ENCODE results near the gene CTNS.

Gene CTNS

DNA sequence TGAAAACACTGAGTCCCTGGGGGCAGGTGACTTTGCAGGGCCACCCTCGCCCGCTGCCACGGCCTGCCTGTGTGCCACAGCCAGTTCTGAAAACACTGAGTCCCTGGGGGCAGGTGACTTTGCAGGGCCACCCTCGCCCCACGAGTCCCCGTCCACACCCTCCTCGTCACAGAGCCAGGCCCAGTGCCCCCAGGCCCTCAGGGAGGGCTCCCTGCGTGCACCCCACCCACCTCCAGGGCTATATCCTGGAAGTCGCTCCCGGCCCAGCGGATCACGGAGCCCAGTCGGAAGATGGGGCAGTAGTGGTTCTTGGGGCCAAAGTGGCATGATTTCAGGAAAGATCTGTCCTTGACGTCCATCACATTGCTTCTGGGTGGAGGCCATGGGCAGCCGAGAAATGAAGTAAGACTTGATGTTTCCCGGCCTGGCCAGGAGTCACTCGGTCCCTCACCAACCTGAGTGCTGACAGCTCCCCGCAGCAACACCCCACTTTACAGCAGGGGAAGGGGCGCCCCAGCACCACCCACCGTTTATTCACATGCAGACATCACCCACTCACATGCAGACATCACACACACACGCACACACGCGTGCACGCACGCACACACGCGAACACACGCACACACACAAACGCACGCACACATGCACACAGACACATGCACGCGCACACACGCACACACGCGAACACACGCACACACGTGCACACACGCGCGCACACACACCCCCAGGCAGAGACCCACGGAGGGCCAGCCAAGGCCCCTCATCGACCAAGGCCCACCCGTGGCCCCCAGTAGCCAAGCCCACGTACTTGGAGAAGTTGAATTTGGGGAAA is 52.9 kb downstream of the CTNS start:
- CTCF ChIA-PET, result interaction anchor here (0.7 kb wide), 1 partner anchor 145 kb away, joined by 4 read pairs; no protein-coding TSS in a partner anchor
- no peak overlapping the region for H3K4me3 ChIP-seq (ENCODE audit: low read depth, low read length)
- H3K36me3 ChIP-seq (ENCODE audit: control insufficient read depth in 2 of 2, insufficient read depth in 1 of 2, low read length in 2 of 2), result no peaks in the 10 kb centered on the region; a peak in 1 of 3 replicates
- POLR2A ChIA-PET, result no interaction called here
- TF ChIP-seq ZBTB10 (tag by site-specific recombination; IDR thresholded peaks at IDR 0.05), result 0 out of 2 replicates have a peak, but pooled peaks have one; percentile 34
- TF ChIP-seq ZSCAN4 (tag by site-specific recombination; IDR thresholded peaks at IDR 0.05), result peak; percentile 75
- no peak for TF ChIP-seq ZNF580 (tag by site-specific recombination; IDR thresholded peaks at IDR 0.05)
- H3K27ac ChIP-seq (ENCODE audit: extremely low read depth, low read depth, low read length), result no peak overlapping the region
- H3K4me1 ChIP-seq (ENCODE audit: control insufficient read depth, insufficient read depth, low read length), result no peaks in the 10 kb centered on the region; the same call in 1 of the 2 replicates
- no peaks in the 10 kb centered on the region for H3K9me3 ChIP-seq (ENCODE audit: control insufficient read depth, insufficient read depth, low read depth, low read length)

DNA sequence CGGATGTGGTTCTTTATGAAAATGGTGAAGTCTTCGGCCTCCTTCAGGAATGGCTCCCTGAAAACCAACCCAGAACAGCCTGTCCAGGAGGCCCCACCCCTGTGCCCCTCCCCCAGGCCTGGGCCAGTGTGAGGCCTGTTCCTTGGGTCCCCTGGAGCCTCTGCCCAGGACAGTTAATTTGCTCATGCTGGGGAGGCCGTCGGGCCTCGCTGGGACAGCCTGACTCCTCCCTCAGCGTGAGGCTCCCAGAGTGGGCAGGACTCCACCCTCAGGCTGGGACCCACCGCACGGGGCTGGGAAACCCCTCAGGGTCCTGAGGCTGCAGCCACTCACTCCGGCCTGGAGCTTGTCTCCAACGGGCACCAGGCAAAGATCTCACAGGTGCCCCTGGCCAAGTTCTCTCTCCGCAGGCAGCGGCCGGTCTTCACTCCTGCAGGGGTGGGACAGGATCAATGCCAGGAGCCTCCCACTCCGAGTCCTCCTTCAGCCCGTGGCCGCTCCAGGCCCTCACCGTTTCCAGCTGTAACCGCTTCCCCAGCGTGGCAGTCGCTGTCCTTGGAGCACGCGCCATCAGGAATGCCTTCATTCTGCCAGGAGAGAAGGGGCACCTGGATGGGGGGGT is 53.6 kb downstream of the CTNS start:
- TF ChIP-seq ZNF112 (tag by site-specific recombination; IDR thresholded peaks at IDR 0.05) (no peak), ZBTB8A (tag by site-specific recombination; IDR thresholded peaks at IDR 0.05) (no peak), MYNN (tag by site-specific recombination; IDR thresholded peaks at IDR 0.05; ENCODE audit: borderline replicate concordance) (no peak), ZNF16 (tag by site-specific recombination; IDR thresholded peaks at IDR 0.05; ENCODE audit: low read depth) (no peak), KLF10 (tag by site-specific recombination; IDR thresholded peaks at IDR 0.05) (no peak), GLIS1 (tag by site-specific recombination; IDR thresholded peaks at IDR 0.05) (peak; percentile 51), KLF1 (tag by site-specific recombination; IDR thresholded peaks at IDR 0.05) (no peak), HOXD13 (CRISPR knock-in tag; IDR thresholded peaks at IDR 0.05; ENCODE audit: borderline replicate concordance) (no peak), ZIC2 (tag by site-specific recombination; IDR thresholded peaks at IDR 0.05) (peak; percentile 43; the same call in 1 of the 2 replicates), ZNF391 (tag by site-specific recombination; IDR thresholded peaks at IDR 0.05; ENCODE audit: borderline replicate concordance, low read depth) (no peak), ZSCAN4 (tag by site-specific recombination; IDR thresholded peaks at IDR 0.05) (0 out of 2 replicates have a peak, but pooled peaks have one; percentile 5), SP3 (tag by site-specific recombination; IDR thresholded peaks at IDR 0.05) (no peak), ZBTB21 (tag by site-specific recombination; IDR thresholded peaks at IDR 0.05) (no peak), ZNF274 (IDR thresholded peaks at IDR 0.05; ENCODE audit: low read length) (no peak), ZNF274 (tag by site-specific recombination; IDR thresholded peaks at IDR 0.05; ENCODE audit: borderline replicate concordance) (no peak)
- TF ChIP-seq, protein P1, sequence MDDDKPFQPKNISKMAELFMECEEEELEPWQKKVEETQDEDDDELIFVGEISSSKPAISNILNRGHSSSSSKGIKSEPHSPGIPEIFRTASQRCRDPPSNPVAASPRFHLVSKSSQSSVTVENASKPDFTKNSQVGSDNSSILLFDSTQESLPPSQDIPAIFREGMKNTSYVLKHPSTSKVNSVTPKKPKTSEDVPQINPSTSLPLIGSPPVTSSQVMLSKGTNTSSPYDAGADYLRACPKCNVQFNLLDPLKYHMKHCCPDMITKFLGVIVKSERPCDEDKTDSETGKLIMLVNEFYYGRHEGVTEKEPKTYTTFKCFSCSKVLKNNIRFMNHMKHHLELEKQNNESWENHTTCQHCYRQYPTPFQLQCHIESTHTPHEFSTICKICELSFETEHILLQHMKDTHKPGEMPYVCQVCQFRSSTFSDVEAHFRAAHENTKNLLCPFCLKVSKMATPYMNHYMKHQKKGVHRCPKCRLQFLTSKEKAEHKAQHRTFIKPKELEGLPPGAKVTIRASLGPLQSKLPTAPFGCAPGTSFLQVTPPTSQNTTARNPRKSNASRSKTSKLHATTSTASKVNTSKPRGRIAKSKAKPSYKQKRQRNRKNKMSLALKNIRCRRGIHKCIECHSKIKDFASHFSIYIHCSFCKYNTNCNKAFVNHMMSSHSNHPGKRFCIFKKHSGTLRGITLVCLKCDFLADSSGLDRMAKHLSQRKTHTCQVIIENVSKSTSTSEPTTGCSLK (tag by site-specific recombination; IDR thresholded peaks at IDR 0.05), result no peak
- TF ChIP-seq, protein P2, sequence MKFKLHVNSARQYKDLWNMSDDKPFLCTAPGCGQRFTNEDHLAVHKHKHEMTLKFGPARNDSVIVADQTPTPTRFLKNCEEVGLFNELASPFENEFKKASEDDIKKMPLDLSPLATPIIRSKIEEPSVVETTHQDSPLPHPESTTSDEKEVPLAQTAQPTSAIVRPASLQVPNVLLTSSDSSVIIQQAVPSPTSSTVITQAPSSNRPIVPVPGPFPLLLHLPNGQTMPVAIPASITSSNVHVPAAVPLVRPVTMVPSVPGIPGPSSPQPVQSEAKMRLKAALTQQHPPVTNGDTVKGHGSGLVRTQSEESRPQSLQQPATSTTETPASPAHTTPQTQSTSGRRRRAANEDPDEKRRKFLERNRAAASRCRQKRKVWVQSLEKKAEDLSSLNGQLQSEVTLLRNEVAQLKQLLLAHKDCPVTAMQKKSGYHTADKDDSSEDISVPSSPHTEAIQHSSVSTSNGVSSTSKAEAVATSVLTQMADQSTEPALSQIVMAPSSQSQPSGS (tag by site-specific recombination; IDR thresholded peaks at IDR 0.05; ENCODE audit: low read depth), result no peak
- H3K27ac ChIP-seq (ENCODE audit: extremely low read depth, low read depth, low read length), result no peak overlapping the region
- H3K9me3 ChIP-seq (ENCODE audit: control insufficient read depth, insufficient read depth, low read depth, low read length), result no peaks in the 10 kb centered on the region
- H3K4me1 ChIP-seq (ENCODE audit: control insufficient read depth, insufficient read depth, low read length), result no peaks in the 10 kb centered on the region; the same call in 1 of the 2 replicates
- H3K36me3 ChIP-seq (ENCODE audit: control insufficient read depth in 2 of 2, insufficient read depth in 1 of 2, low read length in 2 of 2), result no peaks in the 10 kb centered on the region; a peak in 1 of 3 replicates
- ChIA-PET POLR2A (interaction anchor here (1.6 kb wide), 1 partner anchor 33 kb away, joined by 5 read pairs; the partner anchor contains the start of gene HASPIN), CTCF (interaction anchor here (0.7 kb wide), 1 partner anchor 144 kb away, joined by 4 read pairs; no protein-coding TSS in a partner anchor)
- H3K4me3 ChIP-seq (ENCODE audit: low read depth, low read length), result no peak overlapping the region

Data from HEK293 (cell line).